ENCODE data around the gene XKR8. TPM values are rescaled to one million over a fixed set of nuclear protein-coding genes. Genes with fewer than 3 reads are reported as not detected.

XKR8 gene
- polyA plus RNA-seq, 3 donors = 12.3 to 36.7 (median 25.9) TPM

DNA sequence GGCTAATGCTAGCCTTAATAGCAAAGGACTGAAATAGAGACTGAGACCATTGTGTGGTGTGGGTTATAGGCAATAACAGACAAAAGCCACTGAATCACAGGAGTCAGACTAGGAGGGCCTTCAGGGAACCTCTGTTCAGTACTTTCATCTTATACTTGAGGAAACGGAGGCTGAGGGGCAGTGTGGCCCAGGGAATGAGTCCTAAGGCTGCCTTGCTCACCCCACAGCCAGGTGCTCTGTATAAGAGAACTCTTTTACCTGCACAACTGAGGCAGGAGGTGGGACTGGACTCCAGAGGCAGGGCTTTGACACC, 22.3 kb upstream of the XKR8 start:
- TF ChIP-seq, protein P1, sequence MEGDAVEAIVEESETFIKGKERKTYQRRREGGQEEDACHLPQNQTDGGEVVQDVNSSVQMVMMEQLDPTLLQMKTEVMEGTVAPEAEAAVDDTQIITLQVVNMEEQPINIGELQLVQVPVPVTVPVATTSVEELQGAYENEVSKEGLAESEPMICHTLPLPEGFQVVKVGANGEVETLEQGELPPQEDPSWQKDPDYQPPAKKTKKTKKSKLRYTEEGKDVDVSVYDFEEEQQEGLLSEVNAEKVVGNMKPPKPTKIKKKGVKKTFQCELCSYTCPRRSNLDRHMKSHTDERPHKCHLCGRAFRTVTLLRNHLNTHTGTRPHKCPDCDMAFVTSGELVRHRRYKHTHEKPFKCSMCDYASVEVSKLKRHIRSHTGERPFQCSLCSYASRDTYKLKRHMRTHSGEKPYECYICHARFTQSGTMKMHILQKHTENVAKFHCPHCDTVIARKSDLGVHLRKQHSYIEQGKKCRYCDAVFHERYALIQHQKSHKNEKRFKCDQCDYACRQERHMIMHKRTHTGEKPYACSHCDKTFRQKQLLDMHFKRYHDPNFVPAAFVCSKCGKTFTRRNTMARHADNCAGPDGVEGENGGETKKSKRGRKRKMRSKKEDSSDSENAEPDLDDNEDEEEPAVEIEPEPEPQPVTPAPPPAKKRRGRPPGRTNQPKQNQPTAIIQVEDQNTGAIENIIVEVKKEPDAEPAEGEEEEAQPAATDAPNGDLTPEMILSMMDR (IDR thresholded peaks at IDR 0.05) = no peak
- Mint-ChIP-seq H3K4me1 (peaks cover 43% of the 10 kb centered on the region), H3K27ac (no peak overlapping the region), H3K27me3 (ENCODE audit: low read depth in 3 of 3) (peaks cover 14 to 22% (median 22%) of the 10 kb centered on the region in 3 donors), H3K9me3 (peaks cover 0 to 3% (median 0%) of the 10 kb centered on the region in 7 donors), H3K4me3 (no peak overlapping the region), H3K36me3 (peaks cover 3% of the 10 kb centered on the region in 2 donors)
- Histone ChIP-seq H3K4me2 (replicated peaks; ENCODE audit: extremely low read depth, low read length, poor library complexity, severe bottlenecking) (no peak overlapping the region), H3K4me3 (replicated peaks in 1 of 3; ENCODE audit: low read depth in 2 of 3, low read length in 3 of 3) (no peak overlapping the region), H3K27ac (ENCODE audit: low read depth in 1 of 2, low read length in 2 of 2) (no peak overlapping the region), H3K36me3 (replicated peaks in 1 of 2; ENCODE audit: control insufficient read depth in 1 of 2, insufficient read depth in 2 of 2, low read length in 2 of 2) (no peaks in the 10 kb centered on the region), H3K4me1 (ENCODE audit: control insufficient read depth in 1 of 2, insufficient read depth in 2 of 2, low read length in 2 of 2) (peaks cover 43 to 45% of the 10 kb centered on the region in 2 donors), H3K79me2 (ENCODE audit: insufficient read depth, low read length) (no peaks in the 10 kb centered on the region), H3K27me3 (ENCODE audit: control insufficient read depth in 2 of 2, insufficient read depth in 2 of 2, low read length in 2 of 2) (peaks cover 0 to 11% of the 10 kb centered on the region in 2 donors), H3K9ac (ENCODE audit: insufficient read depth, low read length, poor library complexity, severe bottlenecking) (no peak overlapping the region), H4K20me1 (ENCODE audit: insufficient read depth, low read length) (no peaks in the 10 kb centered on the region), H2AFZ (ENCODE audit: insufficient read depth, low read depth, low read length, poor library complexity, severe bottlenecking) (no peak overlapping the region), H3K9me3 (replicated peaks in 1 of 2; ENCODE audit: control insufficient read depth in 1 of 2, insufficient read depth in 1 of 2, low read length in 2 of 2) (no peaks in the 10 kb centered on the region)
- WGBS (ENCODE audit: insufficient coverage) = no CpG with 5 or more reads among the region's 1 CpG
- DNase-seq = no peak
- intact Hi-C loops (cut with micrococcal nuclease) = no loop called here

GRCh38 chr1:27938488-27938887, 21.3 kb upstream of the XKR8 start:
- no peak overlapping the region for H3K9ac ChIP-seq (ENCODE audit: insufficient read depth, low read length, poor library complexity, severe bottlenecking)
- H3K4me3 Mint-ChIP-seq = no peak overlapping the region
- intact Hi-C loops (cut with micrococcal nuclease) = no loop called here
- no peaks in the 10 kb centered on the region for H3K36me3 ChIP-seq (replicated peaks in 1 of 2; ENCODE audit: control insufficient read depth in 1 of 2, insufficient read depth in 2 of 2, low read length in 2 of 2)
- H3K27me3 Mint-ChIP-seq (ENCODE audit: low read depth in 3 of 3) = peaks cover 12 to 22% (median 22%) of the 10 kb centered on the region in 3 donors
- no peak for DNase-seq
- H3K27me3 ChIP-seq (ENCODE audit: control insufficient read depth in 2 of 2, insufficient read depth in 2 of 2, low read length in 2 of 2) = peaks cover 0 to 11% of the 10 kb centered on the region in 2 donors
- peaks cover 0 to 3% (median 0%) of the 10 kb centered on the region in 7 donors for H3K9me3 Mint-ChIP-seq
- peaks cover 50 to 54% of the 10 kb centered on the region in 2 donors for H3K4me1 ChIP-seq (ENCODE audit: control insufficient read depth in 1 of 2, insufficient read depth in 2 of 2, low read length in 2 of 2)
- no peak overlapping the region for H2AFZ ChIP-seq (ENCODE audit: insufficient read depth, low read depth, low read length, poor library complexity, severe bottlenecking)
- no peaks in the 10 kb centered on the region for H3K9me3 ChIP-seq (replicated peaks in 1 of 2; ENCODE audit: control insufficient read depth in 1 of 2, insufficient read depth in 1 of 2, low read length in 2 of 2)
- H3K4me1 Mint-ChIP-seq = peaks cover 52% of the 10 kb centered on the region
- H4K20me1 ChIP-seq (ENCODE audit: insufficient read depth, low read length) = no peaks in the 10 kb centered on the region
- no peak overlapping the region for H3K4me3 ChIP-seq (replicated peaks in 1 of 3; ENCODE audit: low read depth in 2 of 3, low read length in 3 of 3)
- H3K27ac Mint-ChIP-seq = no peak overlapping the region
- no peak overlapping the region for H3K4me2 ChIP-seq (replicated peaks; ENCODE audit: extremely low read depth, low read length, poor library complexity, severe bottlenecking)
- TF ChIP-seq, protein P1 (IDR thresholded peaks at IDR 0.05) = no peak
- no peak overlapping the region for H3K27ac ChIP-seq (ENCODE audit: low read depth in 1 of 2, low read length in 2 of 2)
- H3K36me3 Mint-ChIP-seq = peaks cover 3% of the 10 kb centered on the region in 2 donors
- H3K79me2 ChIP-seq (ENCODE audit: insufficient read depth, low read length) = no peaks in the 10 kb centered on the region
- 95% methylated on average over 3 of the region's 4 CpGs for WGBS (ENCODE audit: insufficient coverage)
